ENCODE data around the gene LIN28A.

LIN28A gene

GRCh38 chr1:26434161-26434752 is 23.6 kb downstream of the LIN28A start:
- DNase-seq (ENCODE audit: low read depth), result no peak

- no peak for DNase-seq (ENCODE audit: low read depth)
These were observed 27.4 kb downstream of the LIN28A start for GRCh38 chr1:26438041-26438440.

- DNase-seq (ENCODE audit: low read depth), result no peak
These were observed 29.6 kb downstream of the LIN28A start for GRCh38 chr1:26440259-26440658.

- no peak for DNase-seq (ENCODE audit: low read depth)
These were observed 39.3 kb downstream of the LIN28A start for GRCh38 chr1:26449868-26450267.

DNA sequence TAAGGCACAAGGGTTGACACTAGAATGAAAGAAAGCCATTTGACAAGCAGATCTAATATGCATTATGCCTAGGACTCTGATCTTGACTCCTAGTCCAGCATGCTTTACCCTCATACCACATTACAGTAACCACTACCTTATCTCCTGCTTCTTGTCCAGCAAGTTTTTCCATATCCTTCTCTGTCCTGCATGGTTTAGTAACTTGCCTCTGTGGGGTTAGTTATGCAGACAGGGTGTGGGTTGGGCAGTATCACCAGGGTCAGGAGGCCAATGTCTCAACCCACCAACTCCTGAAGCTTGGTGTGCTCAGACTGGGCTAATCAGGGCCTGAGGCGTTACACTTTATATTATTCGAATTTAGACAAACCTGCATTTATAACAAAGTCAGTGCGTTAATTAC is 40.3 kb downstream of the LIN28A start:
- DNase-seq (ENCODE audit: low read depth), result no peak

DNA sequence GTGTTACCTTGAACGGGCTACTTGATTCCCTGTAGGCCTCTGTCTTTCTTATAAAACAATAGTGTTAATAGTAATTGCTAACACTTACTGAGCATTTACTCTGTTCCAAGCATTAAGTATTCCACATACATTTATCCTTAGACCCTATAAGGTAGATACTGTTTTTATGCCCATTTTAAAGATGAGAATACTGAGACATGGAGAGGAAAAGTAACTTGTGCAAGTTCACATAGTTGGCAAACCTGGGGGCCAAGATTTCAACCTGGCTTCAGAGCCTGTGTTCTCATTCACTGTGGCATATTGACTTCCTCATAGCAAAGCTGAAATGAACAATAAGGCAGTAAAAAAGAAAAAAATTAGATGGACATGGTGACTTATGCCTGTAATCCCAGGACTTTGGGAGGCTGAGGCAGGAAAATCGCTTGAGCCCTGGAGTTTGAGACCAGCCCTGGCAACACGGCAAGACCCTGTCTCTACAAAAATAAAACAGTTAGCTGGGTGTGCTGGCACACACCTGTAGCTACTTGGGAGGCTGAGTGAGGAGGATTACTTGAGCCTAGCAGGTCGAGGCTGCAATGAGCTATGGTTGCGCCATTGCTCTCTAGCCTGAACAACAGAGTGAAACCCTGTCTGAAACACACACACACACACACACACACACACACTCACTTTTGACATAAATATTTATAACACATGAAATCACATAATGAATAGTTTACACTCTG is 42.0 kb downstream of the LIN28A start:
- no peak for DNase-seq (ENCODE audit: low read depth)

- DNase-seq (ENCODE audit: low read depth), result no peak
These were observed 48.5 kb downstream of the LIN28A start for GRCh38 chr1:26459148-26459547.

DNA sequence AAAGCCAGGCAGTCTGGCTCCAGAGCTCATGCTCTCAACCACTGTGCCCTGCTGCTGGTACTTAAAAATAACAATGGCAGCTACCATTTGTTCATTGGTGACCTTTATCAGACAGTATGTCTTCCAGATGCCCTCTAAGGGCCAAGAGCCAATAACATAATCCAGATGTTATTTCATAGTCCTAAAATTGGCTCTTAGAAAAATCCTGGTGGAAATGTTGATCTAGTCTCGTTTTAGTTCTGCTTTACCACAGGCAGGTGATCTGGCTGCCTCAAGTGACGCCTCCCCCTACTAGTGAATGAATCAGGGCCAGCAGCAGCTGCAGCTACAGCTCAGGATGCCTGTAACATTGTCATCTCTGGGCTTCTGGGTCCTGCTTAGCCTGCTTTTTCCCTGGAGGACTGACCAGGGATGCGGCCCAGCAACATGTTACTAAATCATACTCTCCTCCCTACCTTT is 49.0 kb downstream of the LIN28A start:
- no peak for DNase-seq (ENCODE audit: low read depth)

- no peak for DNase-seq (ENCODE audit: low read depth)
These were observed 58.3 kb downstream of the LIN28A start for GRCh38 chr1:26468911-26469310.

DNA sequence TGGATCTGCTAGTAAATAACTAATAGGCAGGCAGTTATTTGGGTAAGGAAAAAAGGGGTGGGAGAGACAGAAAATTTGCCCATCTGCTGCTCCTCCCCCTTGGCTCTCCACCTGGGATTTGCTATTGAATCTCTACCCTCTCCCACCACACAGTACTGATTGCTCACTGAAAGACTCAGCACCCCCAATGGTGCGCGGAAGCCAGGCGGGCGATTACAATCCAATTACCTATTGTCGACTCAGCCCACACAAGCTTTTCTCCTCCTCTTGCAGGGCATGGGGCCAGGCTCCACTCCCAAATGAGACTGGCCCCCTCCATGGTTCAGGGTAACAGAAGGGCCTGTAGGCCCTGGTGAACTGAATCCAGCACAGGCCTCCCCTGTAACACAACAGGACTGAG is 58.9 kb downstream of the LIN28A start:
- no peak for DNase-seq (ENCODE audit: low read depth)

- DNase-seq (ENCODE audit: low read depth), result no peak
These were observed 60.4 kb downstream of the LIN28A start for GRCh38 chr1:26470878-26471497.

DNA sequence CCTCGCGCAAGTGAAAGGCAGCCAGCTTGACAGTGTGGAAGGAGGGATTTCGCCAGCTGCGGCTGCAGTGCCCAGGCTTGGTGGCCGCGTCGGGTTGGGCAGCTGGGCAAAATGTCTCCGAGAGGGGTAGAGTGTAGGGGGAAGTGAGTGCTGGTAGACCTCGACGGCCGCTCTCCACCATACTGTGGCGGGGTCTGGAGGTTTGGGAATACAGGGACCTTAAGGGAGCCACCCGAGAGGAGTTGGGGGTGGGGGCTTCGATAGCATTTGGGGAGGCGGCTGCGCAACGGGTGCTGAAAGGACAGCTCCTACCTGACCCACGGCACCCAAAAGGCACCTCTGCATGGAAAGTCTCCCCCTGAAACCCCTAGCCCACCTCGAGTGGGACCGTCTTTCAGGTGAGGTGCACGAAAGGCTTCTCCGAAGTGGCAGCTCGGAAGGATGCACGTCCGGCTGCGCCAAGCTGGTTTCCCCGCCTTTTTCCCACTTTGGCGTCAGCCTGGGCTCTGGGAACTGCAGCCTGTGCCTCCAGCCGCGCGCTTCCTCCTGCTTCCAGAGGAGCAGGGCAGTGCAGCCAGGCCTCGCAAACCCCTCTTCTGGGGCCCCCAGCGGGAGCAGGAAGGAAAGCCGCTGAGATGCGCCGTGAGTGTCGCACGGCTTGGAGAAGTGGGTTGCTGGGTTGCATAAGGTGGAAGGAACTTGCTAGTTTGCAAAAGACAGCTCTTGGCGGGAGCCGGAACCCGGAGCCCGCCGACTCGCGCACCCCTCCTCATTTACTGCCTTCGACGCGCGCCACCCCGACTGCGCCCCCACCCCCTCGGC is 61.1 kb downstream of the LIN28A start:
- DNase-seq (ENCODE audit: low read depth), result peak; percentile 25

DNA sequence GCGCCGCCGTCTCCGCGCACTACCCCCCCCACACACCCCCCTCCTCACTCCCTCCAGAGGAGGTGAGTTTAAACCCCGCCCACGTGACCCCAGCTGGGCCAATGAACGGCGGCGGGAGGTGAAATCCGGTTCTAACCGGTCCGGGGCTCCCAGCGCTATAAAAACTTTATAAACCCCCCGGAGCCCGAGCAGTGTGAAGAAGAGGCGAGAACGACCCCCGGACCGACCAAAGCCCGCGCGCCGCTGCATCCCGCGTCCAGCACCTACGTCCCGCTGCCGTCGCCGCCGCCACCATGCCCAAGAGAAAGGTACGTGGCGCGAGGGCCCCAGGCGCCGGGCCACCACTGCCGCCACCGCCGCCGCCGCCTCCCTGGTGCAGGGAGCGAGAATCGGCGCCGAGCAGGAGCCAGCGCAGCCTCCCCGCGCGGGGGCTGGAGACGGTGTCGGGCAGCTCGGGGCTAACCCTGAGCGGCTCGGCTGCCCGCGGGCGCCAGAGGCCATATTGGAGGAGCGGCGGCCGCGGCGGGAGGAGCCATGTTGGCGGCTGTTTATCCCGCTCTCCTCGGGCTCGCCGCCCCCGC is 61.8 kb downstream of the LIN28A start, which contains the start of gene HMGN2:
Gene HMGN2, plus strand, starts transcription at position 121 of the 581 bp plus-strand sequence. Its CDS starts 173 bp downstream, at position 294.
- peak; percentile 86 for DNase-seq (ENCODE audit: low read depth)

GRCh38 chr1:26472901-26473845 is 62.6 kb downstream of the LIN28A start:
- DNase-seq (ENCODE audit: low read depth), result peak; percentile 95

DNA sequence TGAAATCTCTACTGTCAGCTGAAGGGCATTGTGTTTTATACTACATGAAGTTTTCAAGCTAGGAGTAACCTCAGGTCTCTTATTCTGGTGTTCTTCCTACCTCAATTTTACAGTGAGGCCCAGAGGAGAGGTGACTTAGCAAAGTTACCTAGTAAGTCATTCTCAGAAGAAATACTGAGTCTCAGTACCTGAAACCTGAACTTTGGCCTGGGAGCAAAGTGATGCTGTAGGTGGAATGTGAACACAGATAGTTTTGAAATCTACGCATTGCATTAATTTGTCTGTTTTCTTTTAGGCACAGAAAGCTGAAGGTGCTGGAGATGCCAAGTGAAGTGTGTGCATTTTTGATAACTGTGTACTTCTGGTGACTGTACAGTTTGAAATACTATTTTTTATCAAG is 64.2 kb downstream of the LIN28A start:
- DNase-seq (ENCODE audit: low read depth), result no peak

- no peak for DNase-seq (ENCODE audit: low read depth)
These were observed 65.4 kb downstream of the LIN28A start for GRCh38 chr1:26475989-26476388.

GRCh38 chr1:26476958-26477357 is 66.3 kb downstream of the LIN28A start:
- DNase-seq (ENCODE audit: low read depth), result no peak

DNA sequence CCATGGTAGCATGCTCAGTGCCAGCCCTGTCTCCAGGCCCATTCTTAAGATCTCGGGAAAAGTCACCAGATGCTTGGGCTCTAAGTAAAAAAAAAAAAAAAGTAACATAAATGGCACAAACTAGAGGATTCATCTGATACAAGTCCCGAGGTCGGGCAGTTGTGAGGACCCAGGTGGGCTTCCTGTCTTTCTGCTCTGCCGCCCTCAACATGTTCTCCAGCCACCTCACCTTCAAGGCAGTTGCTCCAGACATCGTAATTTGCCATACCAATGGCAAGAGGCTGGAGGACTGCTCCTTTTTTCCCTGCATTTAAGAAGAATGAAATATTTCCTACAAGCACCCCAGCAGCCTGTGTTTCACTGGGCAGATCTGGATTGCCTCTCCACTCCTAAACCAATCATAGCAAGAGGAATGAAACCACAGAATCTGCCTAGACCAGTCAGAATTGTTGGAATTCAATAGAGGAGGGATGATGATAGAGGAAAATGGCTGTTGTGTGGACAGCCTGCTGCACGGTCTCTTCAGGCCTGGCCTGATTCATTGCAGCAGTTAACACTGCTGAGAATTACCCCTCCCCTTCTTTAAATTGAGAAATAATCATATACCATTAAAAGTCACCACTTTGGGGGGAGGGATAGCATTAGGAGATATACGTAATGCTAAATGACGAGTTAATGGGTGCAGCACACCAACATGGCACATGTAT is 67.0 kb downstream of the LIN28A start:
- no peak for DNase-seq (ENCODE audit: low read depth)

GRCh38 chr1:26478159-26478558 is 67.5 kb downstream of the LIN28A start:
- DNase-seq (ENCODE audit: low read depth), result no peak

- no peak for DNase-seq (ENCODE audit: low read depth)
These were observed 68.4 kb downstream of the LIN28A start for GRCh38 chr1:26478988-26479387.

All from T follicular helper cell (primary cell).